Loucy (cell line): ENCODE results near the gene BAG1.

Experiments
- H2AFZ ChIP-seq: fragments of 200-600 bp; sonication (generic); 2 replicates; pipeline ENCODE4 v1.6.0; 2016; ENCODE audit warnings: antibody characterized with exemption, mild to moderate bottlenecking, low read length, moderate library complexity
- H3F3A ChIP-seq: fragments of 200-600 bp; 2 replicates; pipeline ENCODE4 v1.6.0; 2016; ENCODE audit warnings: antibody characterized with exemption, low read depth, mild to moderate bottlenecking
- H3K27me3 ChIP-seq: fragments of 200-600 bp; sonication (generic); 2 replicates; pipeline ENCODE4 v1.6.1; 2014; ENCODE audit warnings: low read length, mild to moderate bottlenecking; ENCODE audit not compliant: insufficient read depth, poor library complexity, severe bottlenecking
- H3K36me3 ChIP-seq: fragments of 200-600 bp; sonication (generic); 2 replicates; pipeline ENCODE4 v1.6.1; 2016; ENCODE audit warnings: low read length; ENCODE audit not compliant: insufficient read depth
- H3K4me1 ChIP-seq: fragments of 200-600 bp; sonication (generic); 2 replicates; pipeline ENCODE4 v1.5.1; 2014; ENCODE audit warnings: low read length, mild to moderate bottlenecking; ENCODE audit not compliant: insufficient read depth, poor library complexity, severe bottlenecking
- H3K4me2 ChIP-seq: fragments of 200-600 bp; sonication (generic); 2 replicates; pipeline ENCODE4 v1.6.0; 2014; ENCODE audit warnings: antibody characterized with exemption, low read length, low read depth, mild to moderate bottlenecking; ENCODE audit not compliant: poor library complexity, severe bottlenecking
- H3K4me3 ChIP-seq: fragments of 200-600 bp; sonication (generic); 2 replicates; pipeline ENCODE4 v1.5.1; 2014; ENCODE audit warnings: low read length, mild to moderate bottlenecking, mixed read lengths; ENCODE audit not compliant: poor library complexity, severe bottlenecking
- H3K79me2 ChIP-seq: fragments of 200-600 bp; sonication (generic); 2 replicates; pipeline ENCODE4 v1.6.1; 2014; ENCODE audit warnings: low read length; ENCODE audit not compliant: insufficient read depth
- H3K9ac ChIP-seq: fragments of 200-600 bp; sonication (generic); 2 replicates; pipeline ENCODE4 v1.6.0; 2014; ENCODE audit warnings: mild to moderate bottlenecking, low read depth, low read length, moderate library complexity; ENCODE audit not compliant: poor library complexity, severe bottlenecking
- H3K9me2 ChIP-seq: fragments of 200-600 bp; sonication (generic); replicated peaks from 2 replicates; pipeline ENCODE4 v1.6.1; 2016; ENCODE audit warnings: low read depth, low read length, mixed read lengths
- H3K9me3 ChIP-seq: fragments of 200-600 bp; sonication (generic); 2 replicates; pipeline ENCODE4 v1.6.1; 2014; ENCODE audit warnings: mild to moderate bottlenecking, antibody characterized with exemption, low read length, low read depth; ENCODE audit not compliant: insufficient read depth
- H4K20me1 ChIP-seq: fragments of 200-600 bp; sonication (generic); 2 replicates; pipeline ENCODE4 v1.6.0; 2014; ENCODE audit warnings: antibody characterized with exemption, low read length, mild to moderate bottlenecking; ENCODE audit not compliant: insufficient read depth, poor library complexity, severe bottlenecking
- EZH2phosphoT487 ChIP-seq: fragments of 200-600 bp; IDR thresholded peaks from 2 replicates; pipeline ENCODE4 v1.6.1; 2018; ENCODE audit warnings: antibody characterized with exemption, mild to moderate bottlenecking, moderate library complexity, borderline replicate concordance
- TF ChIP-seq, protein P1 (sequence below): fragments of 200-600 bp; sonication (generic); conservative IDR thresholded peaks from 2 replicates; pipeline ENCODE4 v1.5.1; 2014; ENCODE audit warnings: mild to moderate bottlenecking, antibody characterized with exemption, low read length

Gene BAG1

DNA sequence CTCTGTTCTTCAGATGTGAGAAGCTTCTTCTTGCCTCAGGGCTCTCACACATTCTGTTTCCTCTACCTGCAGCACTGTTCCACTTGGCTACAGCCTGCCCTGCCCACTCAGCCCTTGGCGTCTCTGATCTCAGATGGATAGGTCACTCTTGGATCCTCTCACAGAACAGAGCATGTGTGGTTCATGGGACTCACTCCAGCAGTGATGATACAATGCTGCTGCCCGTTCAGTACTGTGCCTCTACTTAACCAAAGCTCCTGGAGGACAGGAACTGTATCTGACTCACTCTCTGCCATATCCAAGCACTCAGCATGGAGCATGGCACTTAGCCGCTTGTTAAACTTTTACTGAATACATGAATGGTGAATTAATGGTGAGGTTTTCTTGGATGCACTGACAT lies 27.9 kb downstream of the BAG1 start:
- Histone ChIP-seq H3K36me3 (no peaks in the 10 kb centered on the region), H3K4me1 (peaks cover 28% of the 10 kb centered on the region), H3K9me2 (no peaks in the 10 kb centered on the region), H3K9me3 (no peaks in the 10 kb centered on the region), H2AFZ (no peak overlapping the region), H3K4me2 (no peak overlapping the region), H3K9ac (no peak overlapping the region), H3K79me2 (no peaks in the 10 kb centered on the region), H3K27me3 (no peaks in the 10 kb centered on the region), H3K4me3 (no peak overlapping the region), H4K20me1 (no peaks in the 10 kb centered on the region), H3F3A (peaks cover 4% of the 10 kb centered on the region)
- no peak for TF ChIP-seq EZH2phosphoT487
- TF ChIP-seq, protein P1, sequence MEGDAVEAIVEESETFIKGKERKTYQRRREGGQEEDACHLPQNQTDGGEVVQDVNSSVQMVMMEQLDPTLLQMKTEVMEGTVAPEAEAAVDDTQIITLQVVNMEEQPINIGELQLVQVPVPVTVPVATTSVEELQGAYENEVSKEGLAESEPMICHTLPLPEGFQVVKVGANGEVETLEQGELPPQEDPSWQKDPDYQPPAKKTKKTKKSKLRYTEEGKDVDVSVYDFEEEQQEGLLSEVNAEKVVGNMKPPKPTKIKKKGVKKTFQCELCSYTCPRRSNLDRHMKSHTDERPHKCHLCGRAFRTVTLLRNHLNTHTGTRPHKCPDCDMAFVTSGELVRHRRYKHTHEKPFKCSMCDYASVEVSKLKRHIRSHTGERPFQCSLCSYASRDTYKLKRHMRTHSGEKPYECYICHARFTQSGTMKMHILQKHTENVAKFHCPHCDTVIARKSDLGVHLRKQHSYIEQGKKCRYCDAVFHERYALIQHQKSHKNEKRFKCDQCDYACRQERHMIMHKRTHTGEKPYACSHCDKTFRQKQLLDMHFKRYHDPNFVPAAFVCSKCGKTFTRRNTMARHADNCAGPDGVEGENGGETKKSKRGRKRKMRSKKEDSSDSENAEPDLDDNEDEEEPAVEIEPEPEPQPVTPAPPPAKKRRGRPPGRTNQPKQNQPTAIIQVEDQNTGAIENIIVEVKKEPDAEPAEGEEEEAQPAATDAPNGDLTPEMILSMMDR = no peak

GRCh38 chr9:33234511-33235467 lies 29.7 kb downstream of the BAG1 start:
- Histone ChIP-seq H2AFZ (no peak overlapping the region), H3K9me3 (no peaks in the 10 kb centered on the region), H3K36me3 (no peaks in the 10 kb centered on the region), H3K9ac (no peak overlapping the region), H4K20me1 (no peaks in the 10 kb centered on the region), H3F3A (peaks cover 4% of the 10 kb centered on the region), H3K27me3 (no peaks in the 10 kb centered on the region), H3K4me2 (no peak overlapping the region), H3K79me2 (no peaks in the 10 kb centered on the region), H3K4me1 (peaks cover 11% of the 10 kb centered on the region), H3K9me2 (no peaks in the 10 kb centered on the region), H3K4me3 (no peak overlapping the region)
- TF ChIP-seq, protein P1 = no peak
- TF ChIP-seq EZH2phosphoT487 = no peak

GRCh38 chr9:33233626-33234342 lies 30.7 kb downstream of the BAG1 start:
- no peak overlapping the region for H3K4me2 ChIP-seq
- H3K79me2 ChIP-seq = no peaks in the 10 kb centered on the region
- no peaks in the 10 kb centered on the region for H3K27me3 ChIP-seq
- H3K4me3 ChIP-seq = no peak overlapping the region
- H3K36me3 ChIP-seq = no peaks in the 10 kb centered on the region
- H3K9me3 ChIP-seq = no peaks in the 10 kb centered on the region
- TF ChIP-seq EZH2phosphoT487 = no peak
- TF ChIP-seq, protein P1 = no peak
- H3K9me2 ChIP-seq = no peaks in the 10 kb centered on the region
- H4K20me1 ChIP-seq = no peaks in the 10 kb centered on the region
- H3K4me1 ChIP-seq = peaks cover 1% of the 10 kb centered on the region
- no peak overlapping the region for H2AFZ ChIP-seq
- H3K9ac ChIP-seq = no peak overlapping the region
- no peaks in the 10 kb centered on the region for H3F3A ChIP-seq
